ENCODE results near the gene NT5DC3.

NT5DC3 gene

GRCh38 chr12:103734863-103735262, 106.2 kb downstream of the NT5DC3 start:
- Mint-ChIP-seq H3K4me3 (no peak overlapping the region), H3K9me3 (peaks cover 3% of the 10 kb centered on the region)
- CTCF ChIA-PET, result no interaction called here

GRCh38 chr12:103731539-103731938, 109.5 kb downstream of the NT5DC3 start:
- no peak overlapping the region for H3K27ac Mint-ChIP-seq
- no peak for DNase-seq
- CTCF ChIA-PET, result no interaction called here
- peaks cover 3% of the 10 kb centered on the region for H3K9me3 Mint-ChIP-seq
- H3K4me3 Mint-ChIP-seq, result no peak overlapping the region
- H3K27me3 Mint-ChIP-seq, result peaks cover 11% of the 10 kb centered on the region
- H3K36me3 Mint-ChIP-seq, result no peaks in the 10 kb centered on the region
- no peaks in the 10 kb centered on the region for H3K4me1 Mint-ChIP-seq

More at GRCh38 chr12:103734863-103735262, 106.2 kb downstream of the NT5DC3 start:
- Mint-ChIP-seq H3K27ac (no peak overlapping the region), H3K36me3 (no peaks in the 10 kb centered on the region), H3K27me3 (peaks cover 11% of the 10 kb centered on the region), H3K4me1 (no peaks in the 10 kb centered on the region)
- no peak for DNase-seq

- no peak overlapping the region for H3K4me3 Mint-ChIP-seq
- DNase-seq, result no peak
These were observed 111.5 kb downstream of the NT5DC3 start for GRCh38 chr12:103729499-103729898.

GRCh38 chr12:103728323-103728722, 112.7 kb downstream of the NT5DC3 start:
- Mint-ChIP-seq H3K27me3 (peaks cover 7% of the 10 kb centered on the region), H3K9me3 (peaks cover 3% of the 10 kb centered on the region), H3K36me3 (no peaks in the 10 kb centered on the region), H3K4me3 (no peak overlapping the region), H3K27ac (no peak overlapping the region), H3K4me1 (no peaks in the 10 kb centered on the region)
- no peak for DNase-seq
- CTCF ChIA-PET, result no interaction called here

More at GRCh38 chr12:103729499-103729898, 111.5 kb downstream of the NT5DC3 start:
- H3K36me3 Mint-ChIP-seq, result no peaks in the 10 kb centered on the region
- H3K27ac Mint-ChIP-seq, result no peak overlapping the region
- H3K4me1 Mint-ChIP-seq, result no peaks in the 10 kb centered on the region
- H3K9me3 Mint-ChIP-seq, result peaks cover 3% of the 10 kb centered on the region
- CTCF ChIA-PET, result no interaction called here
- H3K27me3 Mint-ChIP-seq, result peaks cover 7% of the 10 kb centered on the region

GRCh38 chr12:103727638-103728037, 113.4 kb downstream of the NT5DC3 start:
- Mint-ChIP-seq H3K27ac (no peak overlapping the region), H3K4me3 (no peak overlapping the region), H3K9me3 (peaks cover 3% of the 10 kb centered on the region), H3K4me1 (no peaks in the 10 kb centered on the region), H3K27me3 (peaks cover 7% of the 10 kb centered on the region), H3K36me3 (no peaks in the 10 kb centered on the region)
- CTCF ChIA-PET, result no interaction called here
- no peak for DNase-seq

GRCh38 chr12:103725398-103725797, 115.6 kb downstream of the NT5DC3 start:
- no peaks in the 10 kb centered on the region for H3K9me3 Mint-ChIP-seq
- CTCF ChIA-PET, result no interaction called here
- no peaks in the 10 kb centered on the region for H3K4me1 Mint-ChIP-seq
- DNase-seq, result no peak
- H3K4me3 Mint-ChIP-seq, result no peak overlapping the region
- no peaks in the 10 kb centered on the region for H3K27me3 Mint-ChIP-seq
- H3K27ac Mint-ChIP-seq, result no peak overlapping the region
- H3K36me3 Mint-ChIP-seq, result no peaks in the 10 kb centered on the region
